Cardiac fibroblast (primary cell): ENCODE results near the gene UBE2J2.
A peak's percentile ranks its signal among the peaks of the same experiment; 100 is the strongest.

Experiments
- DNase-seq, 2 donors: peaks; one replicate each; pipeline versions ENCODE4 v3.0.0 to v3.0.0-alpha.2; 2010; ENCODE audit warnings: low read depth in 2 of 2
- H3K4me3 ChIP-seq, 2 donors: replicated peaks in 1 of 2; 1 replicate in 1 of 2; 2 replicates in 1 of 2; pipeline ENCODE4 v1.5.1; 2011; ENCODE audit warnings: low read depth in 2 of 2, low read length in 2 of 2, mild to moderate bottlenecking in 2 of 2, moderate library complexity in 1 of 2
- CTCF ChIP-seq: IDR thresholded peaks from one replicate; pipeline ENCODE4 v1.5.1; 2011; ENCODE audit warnings: low read depth, mild to moderate bottlenecking, low read length, inconsistent platforms

Gene UBE2J2

GRCh38 chr1:1306070-1306660, 32.5 kb upstream of the UBE2J2 start:
- peak overlapping the region; percentile 61 to 79 for H3K4me3 ChIP-seq
- peak; percentile 25 for TF ChIP-seq CTCF
- peak in 1 of 2 donors; percentile 25 for DNase-seq

GRCh38 chr1:1305300-1306069, 31.8 kb upstream of the UBE2J2 start:
- no peak for TF ChIP-seq CTCF
- DNase-seq: peak; percentile 73 to 79

GRCh38 chr1:1304331-1305299, 31.0 kb upstream of the UBE2J2 start:
- peak; percentile 73 to 79 for DNase-seq
- H3K4me3 ChIP-seq: peak overlapping the region; percentile 17 to 79
- no peak for TF ChIP-seq CTCF

More at GRCh38 chr1:1305300-1306069, 31.8 kb upstream of the UBE2J2 start:
- H3K4me3 ChIP-seq: peak overlapping the region; percentile 61 to 79

GRCh38 chr1:1303736-1304135, 30.1 kb upstream of the UBE2J2 start:
- no peak for DNase-seq
- H3K4me3 ChIP-seq: no peak overlapping the region
- no peak for TF ChIP-seq CTCF

GRCh38 chr1:1302951-1303509, 29.4 kb upstream of the UBE2J2 start:
- TF ChIP-seq CTCF: no peak
- DNase-seq: no peak
- no peak overlapping the region for H3K4me3 ChIP-seq

- no peak for DNase-seq
- H3K4me3 ChIP-seq: no peak overlapping the region
- peak; percentile 55 for TF ChIP-seq CTCF
Observed at GRCh38 chr1:1302006-1302430, 28.4 kb upstream of the UBE2J2 start.
